ENCODE measurements around the gene LST1. TPM values are rescaled to one million over a fixed set of nuclear protein-coding genes. Genes with fewer than 3 reads are reported as not detected.

Gene LST1
- total RNA-seq, 1 donor from 2014 or later, result 0.42 TPM

DNA sequence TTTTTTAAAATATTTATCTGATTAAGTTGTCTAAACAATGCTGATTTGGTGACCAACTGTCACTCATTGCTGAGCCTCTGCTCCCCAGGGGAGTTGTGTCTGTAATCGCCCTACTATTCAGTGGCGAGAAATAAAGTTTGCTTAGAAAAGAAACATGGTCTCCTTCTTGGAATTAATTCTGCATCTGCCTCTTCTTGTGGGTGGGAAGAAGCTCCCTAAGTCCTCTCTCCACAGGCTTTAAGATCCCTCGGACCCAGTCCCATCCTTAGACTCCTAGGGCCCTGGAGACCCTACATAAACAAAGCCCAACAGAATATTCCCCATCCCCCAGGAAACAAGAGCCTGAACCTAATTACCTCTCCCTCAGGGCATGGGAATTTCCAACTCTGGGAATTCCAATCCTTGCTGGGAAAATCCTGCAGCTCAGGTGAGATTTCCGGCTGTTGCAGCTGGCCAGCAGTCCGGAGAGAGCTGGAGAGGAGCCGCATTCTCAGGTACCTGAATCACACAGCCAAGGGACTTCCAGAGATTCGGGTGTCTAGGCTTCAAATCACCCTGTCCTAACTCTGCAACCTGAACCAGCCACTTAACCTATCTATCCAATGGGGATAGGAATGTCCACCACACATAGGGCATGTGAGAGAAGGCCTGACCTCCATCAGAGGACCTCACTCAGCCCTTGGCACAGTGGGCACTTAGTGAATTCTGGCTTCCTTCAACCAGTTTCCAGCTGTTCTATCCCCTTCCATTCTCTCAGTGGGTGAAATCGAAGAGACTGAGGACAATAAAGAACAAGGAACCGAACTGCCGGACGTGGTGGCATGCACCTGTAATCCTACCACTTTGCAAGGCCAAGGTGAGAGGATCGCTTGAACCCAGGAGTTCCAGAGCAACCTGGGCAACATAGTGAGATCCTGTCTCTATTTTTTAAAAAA, 7.6 kb upstream of the LST1 start:
- TF ChIP-seq, protein P1, sequence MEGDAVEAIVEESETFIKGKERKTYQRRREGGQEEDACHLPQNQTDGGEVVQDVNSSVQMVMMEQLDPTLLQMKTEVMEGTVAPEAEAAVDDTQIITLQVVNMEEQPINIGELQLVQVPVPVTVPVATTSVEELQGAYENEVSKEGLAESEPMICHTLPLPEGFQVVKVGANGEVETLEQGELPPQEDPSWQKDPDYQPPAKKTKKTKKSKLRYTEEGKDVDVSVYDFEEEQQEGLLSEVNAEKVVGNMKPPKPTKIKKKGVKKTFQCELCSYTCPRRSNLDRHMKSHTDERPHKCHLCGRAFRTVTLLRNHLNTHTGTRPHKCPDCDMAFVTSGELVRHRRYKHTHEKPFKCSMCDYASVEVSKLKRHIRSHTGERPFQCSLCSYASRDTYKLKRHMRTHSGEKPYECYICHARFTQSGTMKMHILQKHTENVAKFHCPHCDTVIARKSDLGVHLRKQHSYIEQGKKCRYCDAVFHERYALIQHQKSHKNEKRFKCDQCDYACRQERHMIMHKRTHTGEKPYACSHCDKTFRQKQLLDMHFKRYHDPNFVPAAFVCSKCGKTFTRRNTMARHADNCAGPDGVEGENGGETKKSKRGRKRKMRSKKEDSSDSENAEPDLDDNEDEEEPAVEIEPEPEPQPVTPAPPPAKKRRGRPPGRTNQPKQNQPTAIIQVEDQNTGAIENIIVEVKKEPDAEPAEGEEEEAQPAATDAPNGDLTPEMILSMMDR (IDR thresholded peaks at IDR 0.05; ENCODE audit: insufficient read depth, low read length, poor library complexity, severe bottlenecking), result no peak
- no peaks in the 10 kb centered on the region for H3K36me3 ChIP-seq (ENCODE audit: control insufficient read depth, insufficient read depth, low read length)
- H3K4me3 ChIP-seq (ENCODE audit: low read depth, low read length), result no peak overlapping the region
- peak; percentile 67 for DNase-seq (ENCODE audit: low read depth)
- H3K27me3 ChIP-seq (ENCODE audit: control insufficient read depth, insufficient read depth, low read length), result no peaks in the 10 kb centered on the region

DNA sequence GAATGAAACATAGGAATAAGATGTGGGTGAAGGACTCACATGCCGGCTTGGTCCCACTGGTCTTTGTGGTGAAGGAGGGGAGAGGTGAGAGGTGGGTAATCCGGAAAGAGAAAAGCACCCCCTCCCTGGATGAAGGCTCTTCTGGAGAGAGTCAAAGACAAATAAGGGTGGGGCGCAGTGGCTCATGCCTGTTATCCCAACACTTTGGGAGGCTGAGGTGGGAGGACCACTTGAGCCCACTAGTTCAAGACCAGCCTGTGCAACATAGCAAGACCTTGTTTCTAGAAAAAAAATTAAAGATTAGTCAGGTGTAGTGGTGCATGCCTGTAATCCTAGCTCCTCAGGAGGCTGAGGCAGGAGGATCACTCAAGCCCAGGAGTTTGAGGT, 7.0 kb upstream of the LST1 start:
- TF ChIP-seq, protein P1 (IDR thresholded peaks at IDR 0.05; ENCODE audit: insufficient read depth, low read length, poor library complexity, severe bottlenecking), result no peak
- Histone ChIP-seq H3K36me3 (ENCODE audit: control insufficient read depth, insufficient read depth, low read length) (no peaks in the 10 kb centered on the region), H3K4me3 (ENCODE audit: low read depth, low read length) (no peak overlapping the region), H3K27me3 (ENCODE audit: control insufficient read depth, insufficient read depth, low read length) (no peaks in the 10 kb centered on the region)
- no peak for DNase-seq (ENCODE audit: low read depth)

DNA sequence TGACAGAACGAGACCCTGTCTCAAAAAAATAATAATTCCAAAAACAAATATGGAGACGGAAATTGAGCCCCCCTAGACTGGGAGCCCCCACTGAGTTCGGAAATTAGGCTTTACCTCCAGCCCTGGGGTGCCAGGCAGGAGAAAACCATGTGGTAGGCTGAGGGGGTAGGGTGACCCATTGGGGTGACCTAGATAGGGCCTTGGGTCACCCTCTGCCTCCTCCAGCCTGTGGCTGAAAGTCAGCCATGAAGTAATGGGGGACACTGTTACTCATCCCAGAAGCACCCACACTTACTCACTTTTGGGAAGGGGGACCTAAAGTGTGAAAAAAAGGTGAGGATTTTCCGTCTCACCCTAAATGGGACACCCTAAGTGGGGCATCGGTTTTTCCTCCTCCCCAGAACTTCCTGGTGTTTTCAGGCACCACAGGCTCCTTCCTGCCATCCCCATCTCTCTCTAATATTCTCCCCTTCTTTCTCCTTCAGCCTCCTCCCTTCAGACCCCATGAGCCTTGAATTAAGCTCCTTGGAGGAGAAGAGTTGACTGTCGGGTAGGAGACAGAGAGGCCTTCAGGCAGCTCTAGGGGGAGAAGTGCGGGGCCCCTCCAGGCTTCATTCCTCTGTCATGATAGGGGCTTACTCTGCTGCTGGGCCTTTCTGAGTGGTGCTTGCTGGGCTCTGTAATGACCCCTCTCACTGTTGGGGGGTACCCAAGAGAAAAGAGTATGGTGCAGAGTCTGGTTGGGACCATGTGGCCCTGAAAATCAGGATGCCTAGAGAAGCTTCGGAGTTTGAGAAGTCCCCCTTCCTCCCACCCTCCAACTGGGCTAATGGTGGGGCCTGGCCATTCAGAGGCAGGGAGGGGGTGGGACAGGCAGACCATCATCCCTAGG, 6.3 kb upstream of the LST1 start:
- no peak for DNase-seq (ENCODE audit: low read depth)
- H3K27me3 ChIP-seq (ENCODE audit: control insufficient read depth, insufficient read depth, low read length), result no peaks in the 10 kb centered on the region
- TF ChIP-seq, protein P1 (IDR thresholded peaks at IDR 0.05; ENCODE audit: insufficient read depth, low read length, poor library complexity, severe bottlenecking), result no peak
- no peak overlapping the region for H3K4me3 ChIP-seq (ENCODE audit: low read depth, low read length)
- no peaks in the 10 kb centered on the region for H3K36me3 ChIP-seq (ENCODE audit: control insufficient read depth, insufficient read depth, low read length)

DNA sequence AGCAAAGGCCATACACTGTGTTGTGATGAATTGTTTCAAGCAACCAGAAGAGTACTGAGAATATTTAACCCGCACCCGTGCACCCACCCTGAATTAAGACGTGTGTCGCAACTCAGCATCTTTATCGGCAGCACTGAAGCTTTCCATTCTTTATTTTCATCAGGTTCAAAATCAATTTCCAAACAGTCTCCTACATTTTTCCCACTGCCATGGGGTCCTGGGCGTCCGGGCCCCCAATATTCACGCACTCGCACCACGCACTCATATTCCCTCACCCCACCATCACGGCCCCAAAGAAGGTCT, 5.7 kb upstream of the LST1 start:
- no peak for DNase-seq (ENCODE audit: low read depth)
- peak overlapping the region; percentile 85 for H3K4me3 ChIP-seq (ENCODE audit: low read depth, low read length)
- no peaks in the 10 kb centered on the region for H3K27me3 ChIP-seq (ENCODE audit: control insufficient read depth, insufficient read depth, low read length)
- TF ChIP-seq, protein P1 (IDR thresholded peaks at IDR 0.05; ENCODE audit: insufficient read depth, low read length, poor library complexity, severe bottlenecking), result no peak
- no peaks in the 10 kb centered on the region for H3K36me3 ChIP-seq (ENCODE audit: control insufficient read depth, insufficient read depth, low read length)

DNA sequence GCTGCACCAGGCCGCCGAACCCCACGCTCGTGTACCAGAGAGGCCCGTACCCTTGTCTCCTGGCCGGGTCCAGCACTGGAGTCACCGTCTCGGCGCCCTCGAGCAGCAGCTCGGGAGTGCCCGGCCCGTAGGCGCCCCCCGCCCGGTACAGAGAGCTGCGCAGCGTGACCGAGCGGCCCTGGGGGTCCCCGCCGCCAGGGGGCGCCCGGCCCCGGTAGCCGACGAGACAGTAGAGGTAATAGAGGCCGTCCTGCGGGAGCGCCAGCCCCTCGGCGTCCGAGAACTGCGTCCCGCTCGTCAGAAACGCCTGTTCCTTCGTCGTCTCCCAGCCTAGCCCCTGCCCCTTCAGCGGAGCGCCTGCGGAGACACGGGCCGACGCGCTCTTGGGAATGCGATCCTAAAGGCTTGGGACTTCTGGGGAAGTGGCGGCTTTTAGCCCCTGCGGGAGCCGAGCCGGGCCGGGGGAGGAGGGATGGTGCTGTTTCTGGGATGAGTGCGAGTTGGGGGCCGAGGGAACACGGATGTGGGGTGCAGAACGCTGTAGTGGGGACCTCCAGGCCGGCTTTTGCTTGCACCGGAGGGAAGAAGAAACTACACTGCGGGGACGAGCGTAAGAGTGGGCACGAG, 5.2 kb upstream of the LST1 start:
- Histone ChIP-seq H3K36me3 (ENCODE audit: control insufficient read depth, insufficient read depth, low read length) (no peaks in the 10 kb centered on the region), H3K27me3 (ENCODE audit: control insufficient read depth, insufficient read depth, low read length) (no peaks in the 10 kb centered on the region), H3K4me3 (ENCODE audit: low read depth, low read length) (peak overlapping the region; percentile 85)
- DNase-seq (ENCODE audit: low read depth), result no peak
- TF ChIP-seq, protein P1 (IDR thresholded peaks at IDR 0.05; ENCODE audit: insufficient read depth, low read length, poor library complexity, severe bottlenecking), result peak; percentile 71
